K562 (cell line): ENCODE data around the gene RNF217. TPM values are rescaled to one million over a fixed set of nuclear protein-coding genes. Genes with fewer than 3 reads are reported as not detected.
A peak's percentile ranks its signal among the peaks of the same experiment; 100 is the strongest.

ENCODE experiments used
- CBFA2T2 ChIP-seq: fragments of 450-650 bp; conservative IDR thresholded peaks from 2 replicates; pipeline ENCODE4 v1.6.1; 2017; ENCODE audit warnings: mild to moderate bottlenecking
- CBFA2T3 ChIP-seq: fragments of 450-650 bp; IDR thresholded peaks from 2 replicates; pipeline ENCODE4 v1.6.1; 2017
- CBX8 ChIP-seq: fragments of 200-600 bp; sonication (generic); IDR thresholded peaks from 2 replicates; pipeline ENCODE4 v1.6.1; 2012; ENCODE audit warnings: borderline replicate concordance, mixed run types, low read depth, mild to moderate bottlenecking, moderate library complexity, mixed read lengths, low read length, control low read depth, inconsistent platforms; ENCODE audit not compliant: poor library complexity, severe bottlenecking; ENCODE audit errors: extremely low read depth
- CC2D1A ChIP-seq: fragments of 450-650 bp; IDR thresholded peaks from 2 replicates; pipeline ENCODE4 v1.6.1; 2017; ENCODE audit warnings: mild to moderate bottlenecking
- FOSL1 ChIP-seq: fragments of 200-800 bp; sonication (Bioruptor generic); conservative IDR thresholded peaks from 2 replicates; pipeline ENCODE4 v1.6.1; 2016; ENCODE audit warnings: missing genetic modification characterization, missing compliant biosample characterization
- GATA2 ChIP-seq: sonication (generic); formaldehyde crosslinking; IDR thresholded peaks from 2 replicates; pipeline ENCODE4 v1.4.0; 2020; ENCODE audit warnings: mild to moderate bottlenecking, missing genetic modification reagents
- HDAC1 ChIP-seq, 2 experiments: fragments of 450-650 bp; IDR thresholded peaks; 2 replicates each; pipeline ENCODE4 v1.6.1; 2016 to 2017; ENCODE audit warnings: inconsistent platforms in 1 of 2, mild to moderate bottlenecking in 1 of 2, moderate library complexity in 1 of 2
- HMGN3 ChIP-seq: IDR thresholded peaks from 2 replicates; pipeline ENCODE4 v1.6.1; 2011; ENCODE audit warnings: borderline replicate concordance, low read depth, mild to moderate bottlenecking, mixed read lengths, low read length; ENCODE audit not compliant: insufficient read length; ENCODE audit errors: extremely low read depth
- HNRNPH1 ChIP-seq: fragments of 200-400 bp; formaldehyde crosslinking; optimal IDR thresholded peaks from 2 replicates; pipeline ENCODE3; 2017; ENCODE audit warnings: low read depth, mild to moderate bottlenecking, low read length, moderate library complexity
- KDM1A ChIP-seq, 2 experiments: fragments of 450-650 bp; IDR thresholded peaks; 2 replicates each; pipeline ENCODE4 v1.6.1; 2016; ENCODE audit warnings: mild to moderate bottlenecking in 2 of 2
- NCOA4 ChIP-seq: fragments of 450-650 bp; IDR thresholded peaks from 2 replicates; pipeline ENCODE4 v1.6.1; 2018; ENCODE audit warnings: mild to moderate bottlenecking; ENCODE audit not compliant: partially characterized antibody
- NRF1 ChIP-seq, 2 experiments: fragments of 450-650 bp; IDR thresholded peaks in 1 of 2; conservative IDR thresholded peaks in 1 of 2; 2 replicates each; pipeline ENCODE4 v1.6.1; 2014; ENCODE audit warnings: mild to moderate bottlenecking in 2 of 2
- PCBP1 ChIP-seq: fragments of 200-400 bp; formaldehyde crosslinking; IDR thresholded peaks from 2 replicates; pipeline ENCODE4 v1.6.1; 2018; ENCODE audit warnings: mild to moderate bottlenecking, low read depth, low read length; ENCODE audit not compliant: poor library complexity, severe bottlenecking
- RCOR1 ChIP-seq, 2 experiments: IDR thresholded peaks; 2 replicates each; pipeline ENCODE4 v1.6.1; 2012; ENCODE audit warnings: low read depth in 2 of 2, low read length in 2 of 2, borderline replicate concordance in 1 of 2, improper control_type of control experiment in 1 of 2
- SRF ChIP-seq, 2 experiments: fragments of 250-450, 450-650 bp in 1 of 2; sonication (Bioruptor Pico) in 1 of 2; sonication (generic) in 1 of 2; formaldehyde crosslinking; IDR thresholded peaks; 2 replicates each; pipeline versions ENCODE4 v1.5.0 to v1.5.1; 2020 to 2022; ENCODE audit warnings: mild to moderate bottlenecking in 1 of 2, missing genetic modification reagents in 1 of 2
- TCF3 ChIP-seq: sonication (generic); formaldehyde crosslinking; IDR thresholded peaks from 2 replicates; pipeline ENCODE4 v1.4.0; 2020; ENCODE audit warnings: mild to moderate bottlenecking, missing genetic modification reagents
- ZBTB17 ChIP-seq: fragments of 450-650 bp; formaldehyde crosslinking; IDR thresholded peaks from 2 replicates; pipeline ENCODE4 v1.4.0; 2020; ENCODE audit warnings: mild to moderate bottlenecking
- ZNF197 ChIP-seq: fragments of 200-800 bp; sonication (Bioruptor generic); IDR thresholded peaks from 2 replicates; pipeline ENCODE4 v1.6.1; 2016; ENCODE audit warnings: low read depth, missing genetic modification characterization, missing compliant biosample characterization
- ZNF239 ChIP-seq: fragments of 250-450 bp; sonication (Bioruptor Pico); IDR thresholded peaks from 2 replicates; pipeline ENCODE4 v1.4.0; 2020; ENCODE audit warnings: mild to moderate bottlenecking
- ZNF584 ChIP-seq: fragments of 200-800 bp; sonication (Bioruptor generic); IDR thresholded peaks from 2 replicates; pipeline ENCODE4 v1.6.1; 2016; ENCODE audit warnings: low read depth, mild to moderate bottlenecking, missing genetic modification characterization, missing compliant biosample characterization
- ZNF764 ChIP-seq: fragments of 250-450 bp; sonication (Bioruptor Pico); IDR thresholded peaks from 2 replicates; pipeline ENCODE4 v1.4.0; 2020; ENCODE audit warnings: low read depth, mild to moderate bottlenecking, moderate library complexity
- polyA plus RNA-seq, 8 experiments: library from polyadenylated mRNA; depleted of rRNA in 4 of 8; stranded (reverse) in 5 of 8; unstranded in 3 of 8; fragments of >200 nt; fragmentation: Nextera tagmentation in 2 of 8; fragmentation: Illumina TruSeq in 1 of 8; extraction: Ambion mirVana in 2 of 8; extraction: Trizol in 1 of 8; gene quantifications; 2 replicates each; pipeline versions ENCODE4 v1.2.1 to v1.2.3, GENCODE V29; 2011 to 2014; ENCODE audit warnings: inconsistent platforms in 1 of 8, missing spikeins in 1 of 8
- total RNA-seq, 7 experiments: library from RNA; depleted of rRNA in 6 of 7; stranded (reverse); fragments of >200 nt in 6 of 7; fragmentation: Illumina TruSeq in 2 of 7; extraction: Trizol in 2 of 7; gene quantifications; 2 replicates each; pipeline versions ENCODE4 v1.2.1 to v1.2.3, GENCODE V29; 2011 to 2021; ENCODE audit warnings: low replicate concordance in 1 of 7
- TF ChIP-seq, protein P1 (sequence below): fragments of 450-650 bp; IDR thresholded peaks from 2 replicates; pipeline ENCODE4 v1.6.1; 2017; ENCODE audit warnings: antibody characterized with exemption
- TF ChIP-seq, protein P2 (sequence below): sonication (generic); formaldehyde crosslinking; IDR thresholded peaks from 2 replicates; pipeline ENCODE4 v1.8.1; 2022; ENCODE audit warnings: missing genetic modification reagents

The RNF217 gene
- total and polyA plus RNA-seq, 9 of the 15 experiments (the other 6 are each of a cell fraction or from before 2014, with no cell fraction given), result 2.9 to 25.6 (median 12.0) TPM

DNA sequence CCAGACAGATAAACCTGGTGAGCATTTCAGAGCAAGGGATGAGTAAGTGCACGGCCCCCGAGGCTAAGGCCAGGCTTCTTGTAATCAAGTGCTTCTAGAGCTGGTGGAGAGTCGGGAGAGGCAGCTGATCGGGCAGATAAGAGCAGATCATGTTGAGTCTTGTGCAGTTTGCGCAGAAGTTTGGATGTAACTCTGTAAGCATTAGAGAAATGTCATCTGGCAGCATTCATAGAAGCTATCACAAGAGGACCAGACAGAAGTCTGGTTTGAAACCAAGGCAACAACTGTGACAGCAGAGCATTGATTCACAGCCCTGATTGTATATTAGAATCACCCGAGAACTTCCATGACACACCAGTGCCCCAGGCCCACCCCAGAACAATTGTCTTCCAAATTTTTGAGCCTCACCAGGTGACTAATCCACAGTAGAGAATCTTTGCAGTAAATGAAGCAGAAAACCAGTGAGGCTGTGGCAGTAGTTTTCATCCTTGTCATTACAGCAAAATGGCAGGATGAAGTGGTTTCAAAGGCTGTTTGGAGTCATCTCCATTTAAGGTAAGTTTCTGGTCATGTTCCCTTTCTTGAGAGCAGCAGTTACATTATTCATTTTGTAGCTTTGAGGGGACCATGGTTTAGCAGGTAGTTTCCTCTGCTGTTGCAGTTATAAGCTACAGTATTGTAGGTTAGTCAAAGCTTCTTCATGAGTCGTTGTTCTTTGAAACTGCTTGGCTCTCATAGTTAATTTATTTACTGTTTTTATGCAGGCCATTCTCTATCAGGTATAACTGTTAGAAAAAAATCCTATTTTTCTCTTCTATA is 84.1 kb downstream of the RNF217 start (continued):
- TF ChIP-seq, protein P1, sequence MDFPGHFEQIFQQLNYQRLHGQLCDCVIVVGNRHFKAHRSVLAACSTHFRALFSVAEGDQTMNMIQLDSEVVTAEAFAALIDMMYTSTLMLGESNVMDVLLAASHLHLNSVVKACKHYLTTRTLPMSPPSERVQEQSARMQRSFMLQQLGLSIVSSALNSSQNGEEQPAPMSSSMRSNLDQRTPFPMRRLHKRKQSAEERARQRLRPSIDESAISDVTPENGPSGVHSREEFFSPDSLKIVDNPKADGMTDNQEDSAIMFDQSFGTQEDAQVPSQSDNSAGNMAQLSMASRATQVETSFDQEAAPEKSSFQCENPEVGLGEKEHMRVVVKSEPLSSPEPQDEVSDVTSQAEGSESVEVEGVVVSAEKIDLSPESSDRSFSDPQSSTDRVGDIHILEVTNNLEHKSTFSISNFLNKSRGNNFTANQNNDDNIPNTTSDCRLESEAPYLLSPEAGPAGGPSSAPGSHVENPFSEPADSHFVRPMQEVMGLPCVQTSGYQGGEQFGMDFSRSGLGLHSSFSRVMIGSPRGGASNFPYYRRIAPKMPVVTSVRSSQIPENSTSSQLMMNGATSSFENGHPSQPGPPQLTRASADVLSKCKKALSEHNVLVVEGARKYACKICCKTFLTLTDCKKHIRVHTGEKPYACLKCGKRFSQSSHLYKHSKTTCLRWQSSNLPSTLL, result no peak; the same call in 1 of the 2 replicates
- TF ChIP-seq NCOA4, result no peak
- peak in 1 of 2 experiments; percentile 37; a peak in 2 of 4 replicates for TF ChIP-seq NRF1 (conservative IDR thresholded peaks at IDR 0.05 in 1 of 2, IDR thresholded peaks at IDR 0.05 in 1 of 2)
- TF ChIP-seq CBFA2T3, result peak; percentile 57
- peak in 1 of 2 experiments; percentile 50; a peak in 1 of 4 replicates for TF ChIP-seq HDAC1 (IDR thresholded peaks at IDR 0.05)
- 0 out of 2 replicates have a peak, but pooled peaks have one; percentile 32 for TF ChIP-seq CBFA2T2
- TF ChIP-seq ZNF764 (CRISPR knock-in tag), result 0 out of 2 replicates have a peak, but pooled peaks have one; percentile 19
- TF ChIP-seq ZNF197, result 0 out of 2 replicates have a peak, but pooled peaks have one; percentile 35
- TF ChIP-seq CC2D1A, result peak; percentile 50
- no peak for TF ChIP-seq PCBP1
- TF ChIP-seq TCF3, result 0 out of 2 replicates have a peak, but pooled peaks have one; percentile 19
- no peak for TF ChIP-seq SRF (CRISPR knock-in tag; IDR thresholded peaks at IDR 0.05)
- no peak for TF ChIP-seq CBX8
- TF ChIP-seq ZBTB17 (CRISPR knock-in tag), result no peak
- no peak for TF ChIP-seq ZNF239 (CRISPR knock-in tag)
- peak; percentile 52 for TF ChIP-seq FOSL1 (tag)
- no peak for TF ChIP-seq HNRNPH1
- peak in 1 of 2 experiments; percentile 51; a peak in 1 of 4 replicates for TF ChIP-seq RCOR1 (IDR thresholded peaks at IDR 0.05; ENCODE audit: borderline replicate concordance in 1 of 2, low read depth in 2 of 2, low read length in 2 of 2)
- TF ChIP-seq, protein P2, sequence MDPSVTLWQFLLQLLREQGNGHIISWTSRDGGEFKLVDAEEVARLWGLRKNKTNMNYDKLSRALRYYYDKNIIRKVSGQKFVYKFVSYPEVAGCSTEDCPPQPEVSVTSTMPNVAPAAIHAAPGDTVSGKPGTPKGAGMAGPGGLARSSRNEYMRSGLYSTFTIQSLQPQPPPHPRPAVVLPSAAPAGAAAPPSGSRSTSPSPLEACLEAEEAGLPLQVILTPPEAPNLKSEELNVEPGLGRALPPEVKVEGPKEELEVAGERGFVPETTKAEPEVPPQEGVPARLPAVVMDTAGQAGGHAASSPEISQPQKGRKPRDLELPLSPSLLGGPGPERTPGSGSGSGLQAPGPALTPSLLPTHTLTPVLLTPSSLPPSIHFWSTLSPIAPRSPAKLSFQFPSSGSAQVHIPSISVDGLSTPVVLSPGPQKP, result no peak
- no peak for TF ChIP-seq ZNF584 (CRISPR knock-in tag)
- no peak for TF ChIP-seq HMGN3
- peak in 1 of 2 experiments; percentile 17; a peak in 1 of 4 replicates for TF ChIP-seq KDM1A (IDR thresholded peaks at IDR 0.05)
- peak; percentile 87 for TF ChIP-seq GATA2 (CRISPR knock-in tag)
